Activated CD4-positive, CD25-positive, alpha-beta regulatory T cell treated with anti-CD3 and anti-CD28 coated beads, Interleukin-2, amount 50 U/mL, for 24 hours (primary cell): ENCODE measurements around the gene FOXS1.
"Not testable (repeated sequence)": the region's sequence is repeated elsewhere in the genome, so short reads cannot be mapped to it uniquely, and the experiment has no call there.

ENCODE experiments used
- ATAC-seq, 2 donors: fragments of 150-1000 bp; cut with Tn5 transposase; one replicate each; pipeline ENCODE4 v1.10.0; 2021; ENCODE audit warnings: mild to moderate bottlenecking in 1 of 2, moderate library complexity in 1 of 2

The FOXS1 gene

DNA sequence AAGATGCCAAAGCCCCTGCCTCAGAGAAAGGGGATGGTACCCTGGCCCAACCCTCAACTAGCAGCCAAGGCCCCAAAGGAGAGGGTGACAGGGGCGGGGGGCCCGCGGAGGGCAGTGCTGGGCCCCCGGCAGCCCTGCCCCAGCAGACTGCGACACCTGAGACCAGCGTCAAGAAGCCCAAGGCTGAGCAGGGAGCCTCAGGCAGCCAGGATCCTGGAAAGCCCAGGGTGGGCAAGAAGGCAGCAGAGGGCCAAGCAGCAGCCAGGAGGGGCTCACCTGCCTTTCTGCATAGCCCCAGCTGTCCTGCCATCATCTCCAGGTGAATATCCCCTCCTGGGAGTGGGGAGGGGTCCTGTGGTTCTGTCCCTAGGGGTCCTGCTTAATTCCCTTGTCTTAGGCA, 25.2 kb downstream of the FOXS1 start:
- ATAC-seq, result no peak

DNA sequence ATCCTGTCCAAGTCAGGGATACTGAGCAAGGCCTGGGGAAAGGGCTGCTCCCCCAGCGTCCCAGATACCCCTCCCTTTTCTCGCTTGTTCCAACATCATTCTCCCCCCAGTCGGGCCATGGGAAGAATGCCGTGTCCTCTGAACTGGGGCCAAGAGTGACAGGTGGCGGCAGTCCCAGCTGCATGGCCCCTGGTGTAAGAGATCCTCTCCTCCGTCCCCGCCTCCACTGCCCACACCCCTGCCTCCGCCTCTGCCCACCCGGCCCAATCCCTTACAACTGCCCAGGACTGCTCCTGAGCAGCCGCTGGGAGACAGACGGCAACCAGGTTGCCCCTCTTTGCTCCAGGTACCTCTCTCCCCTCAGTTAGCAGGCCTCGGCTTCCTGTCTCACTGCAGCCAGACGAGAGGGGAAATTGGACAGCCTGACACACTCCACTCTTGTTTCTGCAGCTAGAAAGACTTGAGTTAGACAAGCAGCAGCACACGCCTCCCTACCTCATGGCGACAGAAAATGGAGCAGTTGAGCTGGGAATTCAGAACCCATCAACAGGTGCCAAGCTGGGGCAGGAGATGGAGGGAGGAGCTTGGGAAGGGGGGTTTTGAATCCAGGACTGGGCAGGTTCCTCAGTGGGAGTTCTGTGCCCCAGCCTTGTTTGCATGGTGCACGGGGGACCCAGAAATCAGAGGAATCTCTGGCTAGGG, 26.2 kb downstream of the FOXS1 start, which contains the start of gene MYLK2:
MYLK2 (plus strand) TSS at position 274 of the 702 bp plus-strand sequence; CDS start at position 499, 225 bp downstream.
- ATAC-seq, result no peak

DNA sequence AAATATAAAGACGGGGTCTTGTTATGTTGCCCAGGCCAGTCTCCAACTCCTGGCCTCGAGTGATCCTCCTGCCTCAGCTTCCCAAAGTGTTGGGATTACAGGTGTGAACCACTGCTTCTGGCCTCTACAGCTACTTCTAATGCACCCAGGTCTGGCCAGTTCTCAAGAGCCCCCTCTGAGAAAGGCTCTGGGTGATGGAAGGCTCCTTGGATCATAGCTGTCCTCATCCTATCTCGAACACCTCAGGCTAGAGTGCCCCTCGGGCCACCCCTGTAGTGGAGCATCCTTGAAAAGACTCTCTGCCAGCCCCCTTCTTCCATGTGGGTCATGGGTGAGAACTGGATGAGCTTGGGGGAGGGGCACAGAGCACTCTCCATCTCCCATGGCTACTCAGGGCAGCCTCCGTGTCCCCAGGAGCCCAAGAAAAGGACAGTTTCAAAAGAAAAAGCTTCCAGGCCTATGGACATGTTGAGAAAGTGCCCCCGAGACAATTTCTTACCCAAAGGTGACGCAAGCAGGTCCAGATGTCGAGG, 27.0 kb downstream of the FOXS1 start:
- no peak for ATAC-seq

DNA sequence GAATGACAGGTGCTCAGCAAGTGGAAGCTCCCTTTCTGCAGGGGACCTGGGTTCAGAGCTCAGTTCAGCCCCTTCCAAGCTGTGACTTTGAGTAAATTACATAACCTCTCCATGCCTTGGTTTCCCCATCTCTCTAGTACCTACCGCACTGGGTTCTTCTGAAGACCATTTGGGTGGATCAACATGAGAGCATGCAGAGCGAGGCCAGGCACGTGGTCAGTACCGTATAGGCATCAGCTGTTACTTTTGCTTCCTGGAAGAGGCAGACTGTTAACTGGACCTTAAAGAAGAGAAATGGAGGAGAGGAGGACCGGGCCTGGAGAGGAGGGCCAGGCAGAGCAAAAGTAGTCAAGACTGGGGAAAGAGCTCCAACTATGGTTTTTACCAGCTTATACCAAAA, 27.9 kb downstream of the FOXS1 start:
- no peak for ATAC-seq

DNA sequence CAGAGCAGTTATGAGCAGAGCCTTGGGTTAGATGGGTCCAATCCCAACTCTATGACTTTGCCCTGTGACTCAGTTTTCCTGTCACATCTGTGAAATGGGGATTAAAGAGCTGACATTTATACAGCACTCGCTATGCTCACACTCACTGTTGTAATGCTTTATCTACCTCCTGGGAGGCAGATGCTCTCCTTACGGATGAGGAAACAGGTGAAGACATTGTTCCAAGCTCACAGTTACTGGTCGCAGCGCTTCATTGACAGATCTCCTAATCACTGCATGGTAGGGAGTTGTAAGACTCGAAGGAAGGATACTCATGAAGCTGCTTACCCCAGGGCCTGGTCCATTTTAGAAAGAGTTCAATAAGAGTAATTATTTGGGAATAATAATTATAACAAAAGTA, 29.2 kb downstream of the FOXS1 start:
- ATAC-seq, result no peak

DNA sequence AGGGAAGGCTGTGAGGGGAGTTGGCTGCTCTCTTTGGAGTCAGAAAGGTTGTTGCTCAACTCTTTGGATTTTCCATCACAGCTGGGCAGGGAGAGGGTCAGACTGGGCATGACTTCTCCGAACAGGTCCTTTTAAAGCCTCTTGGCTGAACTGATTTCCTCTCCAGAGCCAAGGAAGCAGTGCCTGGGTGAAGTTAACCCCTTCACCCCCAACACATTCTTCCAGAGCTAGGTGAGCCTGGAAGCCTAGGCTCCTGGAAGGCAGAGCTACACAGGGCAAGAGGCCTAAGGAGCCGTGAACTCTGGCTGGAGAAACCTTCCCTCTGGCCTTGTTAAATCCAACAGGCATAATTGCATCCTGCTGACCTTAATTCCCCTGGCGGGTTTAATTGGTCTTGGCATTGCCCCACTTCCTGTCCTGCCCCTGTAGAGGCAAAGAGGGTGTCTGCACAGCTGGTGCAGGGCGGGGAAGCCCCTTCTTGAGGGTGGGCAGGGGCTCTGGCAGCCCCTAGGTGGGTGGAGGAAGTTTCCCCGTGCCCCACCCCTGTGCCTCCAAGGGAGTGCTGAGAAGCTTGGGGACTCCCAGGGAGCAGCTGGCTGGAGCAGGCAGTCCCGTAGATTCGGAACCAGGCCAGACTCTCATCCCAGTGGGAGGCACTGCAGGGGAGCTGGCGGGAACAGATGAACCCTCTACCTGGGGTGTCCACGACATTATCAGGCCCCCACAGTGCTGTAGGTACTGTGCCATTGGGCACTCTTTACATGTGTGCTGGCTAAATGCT, 29.8 kb downstream of the FOXS1 start:
- no peak for ATAC-seq

DNA sequence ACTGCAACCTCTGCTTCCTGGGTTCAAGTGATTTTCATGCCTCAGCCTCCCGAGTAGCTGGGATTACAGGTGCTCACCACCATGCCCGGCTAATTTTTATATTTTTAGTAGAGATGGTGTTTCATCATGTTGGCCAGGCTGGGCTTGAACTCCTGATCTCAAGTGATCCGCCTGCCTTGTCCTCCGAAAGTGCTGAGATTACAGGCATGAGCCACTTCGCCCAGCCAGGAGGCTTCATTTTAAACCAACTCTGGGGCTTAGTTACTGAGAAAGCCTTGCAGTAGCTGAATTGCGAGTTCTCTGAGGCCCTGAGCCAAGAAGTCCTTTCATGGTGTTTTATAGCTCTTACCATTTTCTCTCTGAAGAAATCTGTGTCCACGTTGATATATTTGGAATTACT, 31.3 kb downstream of the FOXS1 start:
- not testable (repeated sequence) for ATAC-seq

DNA sequence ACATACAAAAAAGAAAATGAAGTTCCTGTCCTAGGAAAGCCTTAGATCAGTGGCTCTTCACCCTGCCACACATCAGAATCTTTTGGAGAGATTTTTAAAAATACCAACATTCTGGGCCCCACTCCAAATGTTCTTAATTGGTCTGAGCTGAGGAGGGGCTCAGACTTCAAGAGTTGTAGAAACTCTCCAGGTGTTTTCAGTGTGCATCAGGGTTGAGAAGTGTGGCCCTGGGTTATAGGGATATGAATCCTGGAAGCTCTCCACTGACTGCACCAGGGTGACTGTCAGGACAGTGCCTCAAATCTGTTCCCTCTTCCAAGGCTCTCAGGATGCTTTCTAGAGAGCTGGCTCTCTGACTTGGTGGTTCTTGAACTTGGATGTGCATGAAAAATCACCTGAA, 31.8 kb downstream of the FOXS1 start:
- ATAC-seq, result no peak

DNA sequence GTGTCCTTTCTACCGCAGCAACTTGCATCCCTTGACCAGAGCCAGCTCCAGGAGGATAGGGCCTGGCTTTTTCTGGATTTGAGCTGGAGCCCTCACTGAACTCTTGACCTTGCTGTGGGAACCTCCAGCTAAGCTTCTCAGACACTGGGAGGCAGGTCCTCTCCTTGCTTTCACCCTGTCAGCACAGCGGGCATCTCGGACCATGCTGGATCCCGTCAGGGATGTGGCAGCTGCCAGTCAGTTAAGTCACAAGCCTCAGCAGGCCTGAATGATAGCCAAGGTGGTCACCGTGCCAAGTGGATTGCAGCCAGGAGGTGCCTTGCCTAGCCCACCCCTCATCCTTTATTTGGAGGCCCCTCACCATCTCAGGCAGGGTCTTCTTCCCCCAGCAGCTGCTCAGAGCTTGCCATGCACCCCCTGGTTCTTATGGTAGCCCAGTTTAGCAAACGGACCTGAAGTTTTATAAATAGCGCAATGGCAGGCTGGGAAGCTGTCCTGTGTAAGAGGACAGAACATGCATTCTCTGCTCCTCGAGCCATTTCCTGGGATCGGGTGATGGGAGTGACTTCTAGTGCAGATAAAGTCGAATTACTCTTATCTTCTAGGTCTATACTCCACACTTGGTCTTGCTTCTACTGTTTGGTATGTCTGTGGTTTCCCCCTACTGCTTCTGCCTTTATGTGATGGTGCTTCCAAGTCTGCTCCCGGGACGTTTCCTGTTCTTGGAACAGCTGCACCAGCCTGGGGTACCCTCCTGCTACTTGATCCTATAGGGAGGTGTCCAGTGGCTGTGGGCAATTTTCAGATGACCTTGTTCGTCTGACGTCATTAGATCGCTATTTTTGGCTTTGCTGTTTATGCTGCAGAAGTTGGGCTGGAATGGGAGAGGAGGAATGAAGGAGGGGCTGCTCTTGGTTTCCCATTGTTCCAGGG, 33.3 kb downstream of the FOXS1 start:
- ATAC-seq, result no peak

DNA sequence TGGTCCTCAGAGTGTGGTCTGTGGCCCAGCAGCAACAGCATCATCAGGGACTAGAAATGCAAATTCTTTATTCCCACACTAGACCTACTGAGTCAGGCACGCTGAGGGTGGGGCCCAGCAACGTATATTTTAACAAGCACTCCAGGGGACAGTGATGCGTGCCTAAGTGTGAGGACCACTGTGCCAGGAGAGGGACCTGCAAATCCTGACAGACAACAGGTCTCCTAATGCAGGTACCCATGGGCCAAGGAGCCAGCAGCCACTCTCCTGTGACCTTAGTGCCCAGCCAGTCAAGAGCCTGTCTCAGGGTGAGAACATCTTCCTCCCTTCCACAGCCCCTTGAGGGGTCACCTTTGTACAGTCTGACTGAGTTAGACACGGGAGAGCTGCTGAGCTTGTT, 34.2 kb downstream of the FOXS1 start:
- ATAC-seq, result no peak

DNA sequence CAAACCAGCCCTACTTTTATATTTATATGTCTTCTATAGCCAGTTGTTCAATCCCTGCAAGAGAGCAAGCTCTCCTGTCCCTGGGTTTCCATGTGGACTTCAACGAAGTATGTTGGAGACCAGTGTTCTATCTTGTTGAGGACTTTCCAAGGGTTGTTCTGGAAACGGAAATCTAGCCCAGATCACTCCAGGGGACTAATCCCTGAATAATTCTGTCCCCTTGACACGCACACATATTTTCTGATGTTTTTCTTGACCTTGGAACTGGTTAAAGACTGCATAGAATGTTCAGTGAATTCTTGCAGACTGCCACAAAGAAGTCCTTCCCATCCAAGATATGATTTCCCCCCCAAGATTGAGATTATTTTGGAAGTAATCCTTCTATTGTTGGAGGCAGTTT, 35.7 kb downstream of the FOXS1 start:
- ATAC-seq, result no peak

DNA sequence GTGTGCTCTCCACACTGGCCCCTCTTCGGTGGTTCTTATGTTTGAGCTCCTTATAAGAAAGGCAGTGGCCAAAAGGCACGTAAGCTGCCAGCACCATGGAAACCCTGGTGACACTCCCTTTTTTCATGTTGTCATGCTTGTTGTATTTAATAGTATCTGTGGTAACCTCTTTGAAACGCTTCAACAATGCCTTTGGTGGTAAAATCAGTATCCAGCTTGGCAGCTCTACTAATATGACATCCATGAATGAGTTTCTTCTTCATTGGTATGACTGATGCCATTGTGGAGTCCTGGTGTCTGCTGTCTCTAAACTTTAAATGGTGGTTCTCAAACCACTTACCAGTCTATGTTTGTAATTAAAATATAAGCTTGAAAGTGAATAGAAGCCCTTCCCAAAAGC, 36.9 kb downstream of the FOXS1 start:
- ATAC-seq, result no peak

DNA sequence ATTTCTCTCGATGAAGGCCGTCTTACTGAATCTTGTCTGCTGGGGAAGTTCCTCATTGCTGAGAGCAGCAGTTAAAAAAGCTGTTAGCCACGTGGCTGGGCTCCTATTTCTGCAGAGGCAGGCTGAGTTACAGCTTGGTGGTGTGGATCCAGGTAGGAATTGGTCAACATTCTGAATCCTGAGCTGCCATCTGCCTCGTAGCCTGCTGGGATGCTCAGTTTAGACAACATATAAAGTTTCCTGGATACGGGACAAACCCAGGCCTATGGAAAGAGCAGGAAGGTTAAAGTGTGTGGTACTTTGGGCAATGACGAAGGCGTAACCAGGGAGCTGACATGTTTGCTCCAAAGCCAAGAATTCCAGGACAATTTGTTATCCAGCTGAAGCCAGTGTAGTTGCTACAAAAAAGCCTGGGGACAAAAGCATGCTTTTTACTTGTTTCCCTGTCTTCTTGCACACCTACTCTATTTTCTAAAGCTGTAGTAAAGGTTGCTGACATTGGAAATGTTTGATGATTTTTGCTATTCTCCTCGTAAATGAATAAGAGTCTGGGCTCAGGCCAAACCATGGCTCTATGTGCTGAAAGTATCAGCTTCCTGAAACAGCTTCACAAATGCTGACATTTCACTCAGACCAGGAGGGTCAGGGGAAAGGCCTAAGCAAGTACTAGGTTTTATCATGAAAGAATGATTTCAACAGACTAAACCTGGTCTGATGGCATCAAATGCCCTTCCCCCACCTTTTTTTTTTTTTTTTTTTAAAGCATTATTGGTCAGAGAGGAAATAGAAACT, 38.6 kb downstream of the FOXS1 start:
- ATAC-seq, result no peak

DNA sequence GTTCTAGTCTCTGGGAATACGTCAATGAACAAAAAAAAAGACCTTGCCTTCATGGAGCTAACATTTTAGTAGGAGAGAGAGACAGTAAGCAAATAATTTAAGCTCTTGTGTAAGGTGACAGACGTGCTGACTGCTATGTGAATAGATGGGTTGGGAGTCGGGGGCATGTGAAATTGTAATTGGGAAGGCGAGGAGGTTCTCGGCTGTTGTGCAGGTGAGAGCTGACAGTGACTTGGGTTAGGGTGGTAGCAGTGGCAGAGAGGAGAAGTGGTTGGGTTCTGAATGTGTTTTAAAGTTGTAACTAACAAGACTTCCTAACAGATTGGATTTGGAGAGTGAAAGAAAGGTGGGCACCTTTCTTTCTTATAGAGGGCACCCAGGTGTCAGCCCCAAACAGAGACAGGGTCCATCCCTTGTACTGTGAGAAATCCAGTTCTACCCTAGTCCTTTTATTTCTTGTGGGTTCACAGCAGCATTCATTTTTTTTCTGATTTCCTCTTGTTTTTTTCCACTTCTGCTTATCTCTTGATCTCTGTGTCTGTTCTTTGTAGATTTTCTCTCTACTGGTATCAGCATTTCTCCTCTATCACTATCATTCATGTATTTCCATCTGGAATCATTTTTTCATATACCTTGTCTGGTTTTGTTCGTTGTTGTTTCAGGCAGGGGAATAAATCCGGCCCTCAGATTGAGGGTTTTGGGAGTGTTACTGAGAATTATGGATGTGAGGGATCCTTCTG, 41.7 kb downstream of the FOXS1 start:
- no peak for ATAC-seq

DNA sequence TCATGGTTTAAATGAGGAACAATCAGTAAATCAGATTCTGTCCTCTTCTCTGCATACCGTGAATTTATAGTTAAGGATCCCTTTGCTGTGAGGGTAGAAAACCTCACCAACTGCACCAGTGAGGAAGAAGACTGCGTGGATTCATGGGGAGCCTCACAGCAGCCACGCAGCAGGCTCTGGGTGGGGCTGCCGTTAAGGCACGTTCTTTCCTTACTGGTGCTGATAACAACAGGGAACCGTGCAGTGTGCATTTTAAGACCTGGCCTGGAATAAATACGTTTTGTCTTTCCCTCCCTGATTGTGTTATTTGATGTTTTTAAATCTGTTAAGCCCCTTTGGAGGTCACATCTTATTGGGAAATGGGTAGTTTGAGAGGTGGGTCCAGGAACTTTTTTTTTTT, 43.9 kb downstream of the FOXS1 start:
- no peak for ATAC-seq

DNA sequence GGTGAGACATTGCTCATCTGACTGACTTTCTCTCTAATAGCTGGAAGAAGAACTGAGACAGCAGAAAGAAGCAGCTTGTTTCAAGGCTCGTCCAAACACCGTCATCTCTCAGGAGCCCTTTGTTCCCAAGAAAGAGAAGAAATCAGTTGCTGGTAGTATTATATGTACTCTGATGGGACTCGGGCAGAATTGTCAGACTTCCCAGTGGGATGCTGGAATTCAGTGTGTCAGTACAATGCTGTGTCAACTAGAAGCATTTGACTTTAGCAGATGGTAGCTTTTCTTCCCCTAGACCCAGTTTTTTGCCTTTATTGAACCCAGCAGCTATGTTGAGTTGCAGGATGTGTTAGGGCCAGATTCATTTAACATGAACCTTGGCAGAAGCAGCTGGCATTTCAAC, 48.0 kb downstream of the FOXS1 start:
- no peak for ATAC-seq
